ENCODE data around the gene ABHD2.
A peak's percentile ranks its signal among the peaks of the same experiment; 100 is the strongest.

Gene ABHD2

DNA sequence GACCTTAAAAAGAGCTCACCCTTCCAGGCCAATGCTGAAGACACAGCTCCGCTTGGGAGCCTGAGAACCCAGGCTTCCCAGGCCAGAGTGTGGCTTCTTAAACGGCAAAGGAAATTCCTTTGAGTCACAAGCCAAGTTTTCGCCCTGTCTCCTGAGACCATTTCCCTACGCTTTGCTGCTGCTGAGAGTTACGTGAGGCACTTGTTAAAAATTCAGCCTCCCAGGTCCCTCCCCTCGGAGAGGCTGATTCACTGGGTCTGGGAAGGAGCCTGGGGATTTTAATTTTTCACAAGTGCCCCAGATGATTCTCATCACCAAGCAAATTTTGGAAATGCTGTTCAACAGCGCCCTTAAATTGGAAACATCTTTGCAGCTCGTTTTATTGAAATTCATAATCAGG lies 107.6 kb downstream of the ABHD2 start:
- no peak for DNase-seq (ENCODE audit: low read depth)

DNA sequence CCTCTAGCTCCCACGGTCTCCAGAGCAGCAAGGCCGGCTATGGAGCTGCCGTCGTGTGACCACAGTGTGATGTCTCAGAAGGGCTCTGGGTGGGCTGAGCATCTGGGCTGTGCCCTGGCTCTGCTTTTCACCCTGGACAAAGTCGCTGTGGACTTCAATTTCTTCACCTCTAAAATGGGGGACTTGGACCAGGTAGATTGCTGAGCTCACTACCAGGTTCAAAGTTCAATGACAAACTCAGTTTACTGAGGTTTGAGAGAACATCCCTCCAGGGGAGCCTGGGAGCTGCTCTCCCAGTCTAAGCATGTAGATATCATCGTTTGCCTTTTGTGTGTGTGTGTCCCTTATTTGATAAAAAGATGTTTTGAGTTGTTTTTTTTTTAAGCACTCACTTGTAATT lies 108.0 kb downstream of the ABHD2 start:
- DNase-seq (ENCODE audit: low read depth), result no peak

DNA sequence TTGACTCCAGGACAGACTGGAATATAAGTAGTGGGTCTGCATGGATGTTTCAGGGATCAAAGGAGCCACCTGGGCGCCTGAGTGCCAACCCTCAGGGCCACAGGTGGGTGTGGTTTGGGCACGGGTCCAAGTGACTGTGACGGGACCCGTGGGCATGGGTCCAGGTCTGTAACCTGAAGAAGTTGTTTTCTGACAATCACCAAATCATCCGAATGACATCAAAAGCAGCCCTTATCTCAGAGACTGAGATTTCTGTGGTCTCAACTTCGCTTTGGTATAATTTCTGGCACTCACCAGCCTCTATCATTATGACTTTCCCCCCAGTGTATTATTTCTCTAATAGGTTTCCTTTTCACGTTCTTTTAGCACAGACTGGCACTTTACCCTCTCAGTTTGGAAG lies 108.7 kb downstream of the ABHD2 start:
- DNase-seq (ENCODE audit: low read depth), result no peak

DNA sequence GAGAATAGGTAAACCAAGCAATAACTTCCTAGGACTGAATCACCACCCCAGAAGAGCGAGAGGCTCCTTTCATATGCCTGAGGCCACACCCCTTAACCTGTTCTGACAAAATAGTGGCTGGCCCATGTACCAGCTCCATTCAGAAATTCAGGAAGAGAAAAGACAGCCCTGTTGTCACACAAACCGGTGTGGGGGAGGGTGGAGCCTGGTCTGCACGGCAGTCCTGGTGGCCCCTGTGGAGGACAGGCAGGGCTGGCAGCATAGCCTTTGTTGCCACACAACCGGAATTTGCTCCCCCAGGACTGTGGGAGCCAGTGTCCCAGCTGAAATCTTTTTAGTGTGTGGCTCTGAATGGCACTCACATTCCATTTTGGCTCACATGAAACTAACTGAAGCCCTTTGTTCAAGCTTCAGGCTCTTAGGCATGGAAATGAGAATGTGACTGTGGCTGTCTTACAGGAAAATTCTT lies 109.3 kb downstream of the ABHD2 start:
- no peak for DNase-seq (ENCODE audit: low read depth)

DNA sequence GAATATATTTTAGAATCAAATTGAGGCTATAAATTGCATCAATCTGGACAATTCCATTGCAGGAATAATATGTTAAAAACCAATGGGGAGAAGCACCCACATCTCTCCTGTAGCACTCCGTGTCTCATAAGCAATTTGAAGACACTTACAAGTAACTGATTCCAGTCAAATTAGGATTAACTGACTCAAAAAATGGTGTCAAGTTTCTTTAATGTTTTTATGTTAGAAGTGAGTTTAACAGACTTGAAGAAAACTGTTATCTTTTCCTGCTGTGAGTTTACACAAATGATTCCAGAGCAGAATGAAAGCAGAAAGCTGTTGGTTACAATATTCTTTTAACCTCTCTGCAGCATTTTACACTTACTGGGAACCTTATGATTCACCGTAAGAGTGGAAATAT lies 109.9 kb downstream of the ABHD2 start:
- no peak for DNase-seq (ENCODE audit: low read depth)

DNA sequence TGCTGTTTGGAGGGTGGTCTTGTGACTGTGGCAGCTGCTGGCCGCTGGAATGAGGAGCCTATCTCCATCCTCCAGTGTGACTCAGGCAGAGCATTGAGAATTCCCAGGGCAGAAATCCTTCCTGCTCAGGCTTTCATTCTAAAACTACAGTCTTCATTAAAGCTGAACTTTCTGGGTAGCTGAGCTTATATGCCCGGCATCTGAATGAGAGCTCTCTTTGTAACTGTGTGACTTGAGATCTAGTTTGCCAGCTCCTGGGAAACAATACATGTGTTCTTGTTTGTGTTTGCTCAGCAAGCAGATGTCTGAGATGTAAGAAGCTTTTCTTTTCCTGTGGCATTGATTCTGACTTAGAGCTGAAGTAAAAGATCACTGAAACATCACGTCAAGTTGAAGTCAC lies 110.7 kb downstream of the ABHD2 start:
- no peak for DNase-seq (ENCODE audit: low read depth)

DNA sequence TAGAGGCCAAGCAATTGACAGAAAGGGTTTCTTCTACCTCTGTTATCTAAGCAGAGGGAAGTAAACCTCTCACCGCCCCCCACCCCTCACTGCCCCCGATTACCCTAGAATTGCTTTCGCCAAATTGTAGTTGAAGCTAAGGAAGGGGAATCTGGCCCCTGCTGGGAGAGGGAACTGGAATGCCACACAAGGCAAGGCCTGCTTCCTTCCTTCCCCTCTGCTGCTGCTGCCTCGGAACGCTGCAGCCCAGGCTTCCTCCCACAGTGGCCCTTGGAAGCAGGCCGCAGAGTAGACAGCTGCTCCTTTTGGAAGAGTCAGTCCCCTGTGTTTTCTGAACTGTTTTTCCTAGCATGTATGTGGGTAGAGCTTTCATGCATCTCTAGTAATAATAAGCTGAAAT lies 111.5 kb downstream of the ABHD2 start:
- no peak for DNase-seq (ENCODE audit: low read depth)

DNA sequence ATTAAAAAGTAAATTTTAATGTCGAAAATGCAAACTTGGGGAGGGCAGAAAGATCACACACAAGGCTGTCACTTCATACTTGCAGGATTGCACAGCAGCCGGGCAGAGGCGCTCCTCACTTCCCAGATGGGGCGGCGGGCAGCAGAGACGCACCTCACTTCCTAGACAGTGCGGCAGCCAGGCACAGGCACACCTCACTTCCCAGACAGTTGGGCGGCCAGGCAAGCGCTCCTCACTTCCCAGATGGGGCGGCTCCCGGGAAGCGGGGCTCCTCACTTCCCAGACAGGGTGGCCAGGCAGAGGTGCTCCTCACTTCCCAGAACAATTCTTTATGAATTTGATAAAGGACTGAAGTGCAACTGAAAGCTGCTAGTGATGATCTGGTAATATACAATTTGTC lies 111.9 kb downstream of the ABHD2 start:
- no peak for DNase-seq (ENCODE audit: low read depth)

DNA sequence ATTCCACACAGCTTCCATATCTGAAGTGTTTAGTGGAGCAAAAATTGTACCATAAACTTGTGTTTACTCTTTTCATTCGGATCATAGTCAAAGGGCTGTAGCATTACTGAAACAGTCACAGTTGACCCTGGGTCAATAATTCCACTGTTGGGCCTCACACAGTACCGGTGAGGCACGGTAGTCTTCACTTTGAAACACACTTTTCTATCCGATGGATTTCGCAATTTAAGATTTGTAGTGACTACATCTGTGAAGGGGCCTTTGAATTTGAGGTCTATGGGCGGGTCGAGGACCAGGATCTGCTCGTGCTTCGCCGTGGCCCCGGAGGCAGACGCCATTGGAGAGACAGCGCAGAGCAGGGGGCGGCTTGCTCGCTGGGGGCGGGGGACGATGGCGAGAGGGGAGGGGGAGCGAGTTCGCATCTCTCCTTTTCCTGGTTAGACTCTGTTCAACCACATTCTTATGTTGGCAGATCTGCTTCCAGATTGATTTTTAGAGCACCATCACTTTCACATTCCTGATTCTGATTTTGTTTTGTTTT lies 113.3 kb downstream of the ABHD2 start:
- no peak for DNase-seq (ENCODE audit: low read depth)

DNA sequence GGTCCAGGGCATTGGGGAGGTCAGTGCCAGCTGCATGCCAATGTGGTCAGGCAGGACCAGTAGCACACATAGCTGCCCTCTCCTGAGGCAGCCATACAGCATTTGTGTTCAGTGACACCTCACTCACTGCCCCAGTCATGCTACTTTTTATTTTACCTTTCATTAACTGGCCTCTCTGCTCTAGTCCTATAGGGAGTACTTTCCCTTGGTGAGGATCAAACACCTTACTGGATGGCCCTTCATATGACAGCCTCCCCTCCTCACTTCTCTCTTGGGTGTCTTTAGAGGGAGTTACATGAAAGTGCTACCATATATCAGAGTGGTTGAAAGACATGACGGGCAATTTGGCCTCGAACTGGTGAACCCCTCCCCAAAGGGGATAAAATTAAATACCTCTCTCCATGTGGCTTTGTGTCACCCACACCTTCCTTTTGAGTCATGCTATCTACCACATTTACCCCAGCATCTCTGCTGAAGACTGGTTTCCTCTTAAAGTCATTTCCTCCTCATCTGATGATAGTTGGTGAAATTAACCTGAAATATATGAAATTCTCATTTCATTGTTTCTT lies 115.5 kb downstream of the ABHD2 start:
- no peak for DNase-seq (ENCODE audit: low read depth)

DNA sequence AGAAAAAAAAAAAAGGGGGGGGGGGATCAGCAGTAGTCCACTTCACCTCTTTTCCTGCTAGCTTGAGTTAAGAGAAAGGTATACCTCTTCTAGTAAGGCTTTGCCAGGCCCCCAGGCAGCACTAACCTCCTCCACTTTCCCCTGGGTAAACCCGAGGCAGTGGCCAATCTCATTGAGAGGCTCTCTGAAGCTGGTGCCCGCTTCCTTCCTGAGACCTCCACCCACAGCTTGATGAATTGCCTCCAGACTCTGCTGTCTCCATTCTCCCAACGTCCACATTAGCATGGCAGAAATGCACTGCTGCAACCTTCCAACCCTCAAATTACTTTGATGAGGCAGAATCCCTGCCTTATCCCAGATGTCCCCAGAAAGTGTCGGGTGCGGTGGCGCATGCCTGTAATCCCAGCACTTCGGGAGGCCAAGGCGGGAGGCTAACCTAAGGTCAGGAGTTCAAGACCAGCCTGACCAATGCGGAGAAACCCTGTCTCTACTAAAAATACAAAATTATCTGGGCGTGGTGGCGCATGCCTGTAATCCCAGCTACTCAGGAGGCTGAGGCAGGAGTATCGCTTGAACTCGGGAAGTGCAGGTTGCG lies 117.8 kb downstream of the ABHD2 start:
- DNase-seq (ENCODE audit: low read depth), result no peak

DNA sequence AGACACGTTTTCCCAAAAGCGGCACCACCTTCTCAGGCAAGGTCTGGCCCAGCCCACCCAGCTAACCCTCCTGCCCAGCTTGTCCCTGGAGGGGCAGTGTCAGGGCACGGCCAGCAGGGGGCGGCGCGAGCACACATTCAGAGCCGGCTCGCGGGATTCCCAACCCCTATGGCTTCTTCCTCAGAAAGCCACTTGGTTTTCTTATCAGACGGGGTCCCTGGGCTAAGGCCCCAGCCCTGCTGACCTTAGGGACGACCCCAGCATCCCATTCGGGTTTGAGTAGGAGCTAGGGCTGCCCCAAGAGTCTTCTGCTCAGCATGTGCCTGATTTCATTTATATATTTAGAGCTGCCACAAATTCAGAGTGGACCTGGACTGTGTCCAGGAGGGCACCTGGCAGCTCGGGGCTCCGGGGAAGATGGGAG lies 118.7 kb downstream of the ABHD2 start:
- peak; percentile 49 for DNase-seq (ENCODE audit: low read depth)

DNA sequence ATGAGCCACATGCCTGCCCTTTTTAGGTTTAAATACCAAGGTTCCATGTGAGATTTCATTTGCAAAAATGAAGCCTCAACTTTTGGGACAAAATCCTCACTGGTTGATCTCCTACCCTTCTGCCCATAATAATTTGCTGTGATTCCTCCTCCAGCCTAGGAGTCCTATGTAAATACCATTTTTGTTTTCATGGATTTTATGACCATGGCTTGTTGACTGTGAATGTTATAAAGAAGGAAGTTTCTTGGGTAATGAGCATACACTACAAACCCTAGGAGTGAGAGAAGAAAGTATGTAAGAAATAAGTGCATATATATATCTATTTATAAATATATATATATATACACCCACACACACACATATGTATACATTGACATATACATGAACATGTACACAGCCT lies 120.0 kb downstream of the ABHD2 start:
- DNase-seq (ENCODE audit: low read depth), result no peak

DNA sequence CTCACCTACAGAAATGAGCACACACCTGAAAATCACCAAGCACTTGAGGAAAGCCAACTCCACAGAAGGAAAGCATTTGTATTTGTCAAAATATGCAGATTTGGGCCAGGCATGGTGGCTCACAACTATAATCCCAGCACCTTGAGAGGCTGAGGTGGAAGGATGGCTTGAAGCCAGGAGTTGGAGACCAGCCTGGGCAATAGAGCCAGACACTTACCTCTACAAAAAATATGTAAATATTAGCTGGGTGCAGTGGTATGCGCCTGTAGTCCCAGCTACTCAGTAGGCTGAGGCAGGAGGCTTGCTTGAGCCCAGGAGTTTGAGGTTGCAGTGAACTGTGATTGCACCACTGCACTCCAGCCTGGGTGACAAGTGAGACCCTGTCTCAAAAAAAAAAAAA lies 120.8 kb downstream of the ABHD2 start:
- DNase-seq (ENCODE audit: low read depth), result no peak

DNA sequence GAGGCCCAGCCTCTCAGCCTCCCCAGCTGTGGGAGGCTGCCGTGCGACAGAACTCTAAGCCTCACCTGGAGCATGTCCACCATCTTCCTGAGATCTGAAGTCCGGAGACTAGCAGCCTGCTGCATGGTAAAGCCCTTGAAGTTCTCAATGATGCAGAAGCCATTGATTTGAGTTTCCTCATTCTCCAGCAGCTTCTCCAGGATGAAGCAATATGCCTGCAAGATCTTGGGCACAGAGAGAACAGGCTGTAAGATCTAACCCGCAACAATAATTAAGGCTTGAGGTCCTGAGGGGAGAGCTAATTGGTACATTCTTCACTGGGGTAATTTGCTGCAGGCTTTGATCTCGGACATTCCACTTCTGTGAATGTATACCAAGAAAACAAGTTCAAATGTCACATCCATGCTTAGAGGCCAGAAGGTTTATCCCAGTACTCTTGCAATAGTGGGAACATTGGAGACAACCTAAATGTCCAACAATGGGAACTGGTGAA lies 123.5 kb downstream of the ABHD2 start:
- DNase-seq (ENCODE audit: low read depth), result no peak

DNA sequence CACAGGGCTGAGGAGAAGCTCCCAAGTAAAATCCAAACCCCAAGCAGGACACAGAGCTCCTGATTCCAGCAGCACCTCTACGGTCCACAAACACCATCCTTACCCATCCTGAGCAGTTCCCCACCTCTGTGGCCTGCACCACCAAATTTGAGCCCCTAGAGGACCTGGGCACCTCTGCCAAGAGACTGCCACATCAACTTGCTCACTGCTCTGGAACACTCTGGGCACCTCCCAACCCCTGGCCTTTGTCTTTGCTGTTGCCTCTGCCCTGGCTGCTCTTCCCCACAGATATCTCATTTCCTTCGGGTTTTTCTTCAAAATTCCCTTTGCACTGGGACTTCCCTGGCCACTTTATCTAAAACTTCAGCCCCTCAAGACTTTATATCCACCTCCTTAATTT lies 127.4 kb downstream of the ABHD2 start:
- DNase-seq (ENCODE audit: low read depth), result no peak

DNA sequence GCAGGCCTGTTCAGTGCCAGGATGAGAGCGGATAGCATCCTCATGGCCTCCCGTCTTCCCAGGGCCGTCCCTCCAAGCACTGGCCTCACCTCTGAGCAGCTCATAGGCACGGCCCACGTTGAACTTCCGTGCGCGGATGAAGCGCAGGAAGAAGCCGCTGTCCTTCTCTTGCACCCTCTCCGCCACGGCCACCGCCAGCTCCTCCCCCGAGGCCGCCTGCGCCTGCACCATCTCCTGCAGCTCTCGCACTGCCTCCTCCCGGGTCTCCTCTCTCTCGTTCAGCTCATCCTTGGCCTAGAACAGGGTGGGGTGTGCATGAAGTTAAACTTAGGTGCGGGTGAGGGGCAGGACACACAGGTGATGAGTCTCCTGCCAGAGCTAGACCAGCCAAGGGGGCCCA lies 128.8 kb downstream of the ABHD2 start:
- DNase-seq (ENCODE audit: low read depth), result no peak

DNA sequence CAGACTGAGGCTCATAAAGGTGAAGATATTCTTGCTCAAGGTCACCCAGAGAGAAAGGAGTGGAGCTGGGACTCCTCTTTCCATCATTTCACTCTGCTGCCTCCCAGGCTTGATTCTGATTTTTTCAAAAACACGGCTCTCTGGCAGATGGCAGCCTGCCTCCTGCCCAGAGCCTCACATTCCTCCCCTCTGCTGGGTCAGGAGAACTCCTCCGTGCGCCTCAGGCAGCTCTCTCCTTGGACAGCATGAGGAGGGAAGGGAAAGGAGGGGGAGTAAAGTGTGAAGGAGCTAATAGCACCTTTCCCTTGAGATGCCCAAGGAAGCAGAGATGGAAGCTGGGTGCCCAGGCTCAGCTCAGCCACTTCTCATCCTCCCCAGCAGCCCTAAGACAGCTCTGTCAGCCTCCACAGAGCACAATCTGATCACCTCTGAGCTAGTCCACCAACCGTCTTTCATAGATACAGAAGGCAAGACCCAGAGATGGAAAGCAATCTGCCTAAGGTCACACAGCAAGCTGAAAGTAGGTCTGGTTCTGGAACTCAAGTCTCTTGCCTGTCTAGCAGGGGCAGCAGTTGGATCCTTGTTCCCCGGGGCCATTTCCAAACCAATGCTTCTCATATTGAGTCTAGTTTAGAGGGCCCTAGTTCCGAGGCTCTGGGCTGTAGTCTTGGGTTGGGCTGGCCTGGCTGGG lies 129.6 kb downstream of the ABHD2 start:
- DNase-seq (ENCODE audit: low read depth), result no peak

DNA sequence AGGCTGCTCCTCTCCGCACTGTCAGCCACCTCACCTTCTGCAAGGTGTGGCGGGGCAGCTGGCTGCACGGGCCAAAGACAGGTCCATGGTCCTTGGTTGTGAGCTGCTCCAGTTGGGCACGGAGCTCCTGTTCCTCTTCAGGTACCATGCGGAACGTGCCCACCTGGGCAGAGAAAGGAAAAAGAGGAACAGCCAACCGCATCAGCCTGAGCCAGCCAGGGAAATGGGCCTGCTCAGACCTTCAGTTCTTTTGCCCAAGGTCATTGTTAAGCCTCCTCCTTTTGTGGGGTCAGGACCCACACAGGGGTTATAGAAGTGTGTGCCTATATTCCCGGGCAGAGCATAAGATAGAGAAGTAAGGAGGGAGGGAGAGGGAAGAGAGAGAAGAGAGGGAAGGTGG lies 130.3 kb downstream of the ABHD2 start:
- no peak for DNase-seq (ENCODE audit: low read depth)

DNA sequence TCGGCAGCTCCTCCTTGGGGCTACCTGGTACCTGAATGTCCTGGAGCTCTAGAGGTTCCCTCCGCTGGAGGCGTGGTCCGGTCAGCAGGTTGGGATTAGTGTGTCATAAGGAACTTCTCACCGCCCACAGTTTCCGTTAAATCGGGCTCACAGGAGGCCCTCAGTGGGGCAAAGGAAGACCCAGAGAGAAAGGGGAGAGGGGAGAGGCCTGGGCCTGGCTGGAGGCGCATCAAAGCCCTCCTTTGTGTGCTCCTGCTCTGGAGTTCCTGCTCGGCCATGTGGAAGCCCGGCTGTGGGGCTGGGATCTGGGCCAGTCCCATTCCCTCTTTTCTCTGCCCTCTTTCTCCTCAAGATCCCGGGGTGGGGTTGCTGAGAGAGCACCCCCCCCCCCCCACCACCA lies 133.3 kb downstream of the ABHD2 start, which contains the start of gene RLBP1:
Gene RLBP1, minus strand, starts transcription at position 37 of the 400 bp plus-strand sequence. CDS start 2,604 bp downstream, outside the sequence.
- DNase-seq (ENCODE audit: low read depth), result no peak

DNA sequence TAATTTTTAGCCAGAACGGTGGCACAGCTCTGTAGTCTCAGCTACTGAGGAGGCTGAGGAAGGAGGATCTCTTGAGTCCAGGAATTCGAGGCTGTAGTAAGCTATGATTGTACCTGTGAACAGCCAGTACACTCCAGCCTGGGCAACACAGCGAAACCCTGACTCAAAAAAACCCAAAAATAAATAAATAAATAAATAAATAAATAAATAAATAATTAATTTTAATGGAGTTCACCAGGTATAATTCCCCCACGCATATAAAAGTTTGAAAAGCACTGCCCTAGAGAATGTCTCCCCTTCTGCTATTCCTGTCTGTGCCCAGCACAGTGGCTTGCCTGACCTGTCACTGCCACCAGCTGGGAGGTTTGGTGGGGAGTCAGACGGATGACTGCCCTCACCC lies 137.3 kb downstream of the ABHD2 start:
- no peak for DNase-seq (ENCODE audit: low read depth)

DNA sequence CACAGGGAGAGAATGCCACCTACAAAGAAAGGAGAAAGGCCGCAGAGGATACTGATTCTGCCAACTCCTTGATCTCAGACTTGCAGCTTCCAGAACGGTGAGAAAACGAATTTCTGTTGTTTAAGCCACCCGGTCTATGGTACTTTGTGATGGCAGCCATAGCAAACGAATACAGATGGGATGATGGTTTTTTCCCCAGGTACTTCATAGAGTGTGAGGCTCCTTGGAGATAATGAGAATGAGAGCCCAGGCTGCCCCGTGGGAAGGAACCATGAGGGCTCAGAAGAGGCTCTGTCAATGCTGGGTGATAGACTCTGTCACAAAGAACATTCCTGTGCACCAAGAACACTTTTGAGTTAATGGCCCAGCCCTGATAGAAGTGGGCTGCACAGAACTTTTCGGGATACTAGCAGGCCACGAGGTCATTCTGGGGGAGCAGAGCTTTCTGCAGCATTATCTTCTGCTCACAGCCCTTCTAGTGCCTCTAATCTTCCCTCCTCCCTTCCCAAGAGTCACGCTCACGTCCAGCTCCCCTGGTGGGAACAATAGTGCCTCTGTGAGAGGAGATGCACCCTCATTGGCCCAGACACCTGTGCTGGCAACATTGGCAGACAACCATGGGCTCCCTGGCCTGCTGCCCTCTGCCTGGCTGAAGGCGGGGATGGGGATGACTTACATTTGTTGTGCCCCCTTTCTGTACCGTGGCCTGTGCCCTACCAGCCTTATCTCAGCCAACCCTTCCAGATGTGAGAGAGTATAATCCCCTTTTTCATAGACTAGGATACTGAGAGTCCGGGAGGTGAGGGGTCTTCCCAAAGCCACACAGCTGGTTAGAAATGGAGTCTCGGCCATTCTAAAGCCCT lies 138.3 kb downstream of the ABHD2 start:
- no peak for DNase-seq (ENCODE audit: low read depth)
